Skeletal muscle tissue (tissue), 4 donors: ENCODE results near the gene B4GALT5. TPM values are rescaled to one million over a fixed set of nuclear protein-coding genes. Genes with fewer than 3 reads are reported as not detected.

Source experiments
- H3K27ac ChIP-seq: one replicate; pipeline ENCODE4 v1.7.0; 2013; ENCODE audit warnings: mild to moderate bottlenecking, low read depth, low read length, inconsistent platforms
- H3K27me3 ChIP-seq, 3 donors: one replicate each; pipeline ENCODE4 v1.7.0; 2013; ENCODE audit warnings: low read length in 3 of 3; ENCODE audit not compliant: control insufficient read depth in 3 of 3, insufficient read depth in 3 of 3
- H3K36me3 ChIP-seq, 3 donors: one replicate each; pipeline ENCODE4 v1.7.0; 2013; ENCODE audit warnings: low read length in 3 of 3; ENCODE audit not compliant: control insufficient read depth in 3 of 3, insufficient read depth in 3 of 3
- H3K4me1 ChIP-seq, 3 donors: one replicate each; pipeline ENCODE4 v1.7.0; 2013; ENCODE audit warnings: low read length in 3 of 3, mild to moderate bottlenecking in 3 of 3; ENCODE audit not compliant: control insufficient read depth in 3 of 3, insufficient read depth in 3 of 3
- H3K4me3 ChIP-seq, 3 donors: one replicate each; pipeline ENCODE4 v1.7.0; 2013; ENCODE audit warnings: low read length in 3 of 3
- H3K9ac ChIP-seq, 3 donors: one replicate each; pipeline ENCODE4 v1.7.0; 2013; ENCODE audit warnings: low read length in 3 of 3, mild to moderate bottlenecking in 3 of 3, moderate library complexity in 2 of 3, low read depth in 1 of 3
- H3K9me3 ChIP-seq, 3 donors: one replicate each; pipeline ENCODE4 v1.7.0; 2013; ENCODE audit warnings: low read length in 3 of 3; ENCODE audit not compliant: control insufficient read depth in 3 of 3
- total RNA-seq: library from RNA; depleted of rRNA; stranded (reverse); fragments of >200 nt; gene quantifications from one replicate; pipeline ENCODE4 v1.2.3, GENCODE V29; 2014
- donor health status: Osteomylitis.

Gene B4GALT5
- total RNA-seq, 1 donor from 2014 or later = 14.6 TPM

GRCh38 chr20:49602345-49603208 lies 111.1 kb downstream of the B4GALT5 start:
- Histone ChIP-seq H3K4me3 (no peak overlapping the region), H3K27ac (no peak overlapping the region), H3K36me3 (no peaks in the 10 kb centered on the region), H3K9ac (no peak overlapping the region), H3K4me1 (peaks cover 0 to 4% (median 0%) of the 10 kb centered on the region in 3 donors), H3K9me3 (no peaks in the 10 kb centered on the region), H3K27me3 (no peaks in the 10 kb centered on the region)

- Histone ChIP-seq H3K4me1 (peaks cover 0 to 4% (median 0%) of the 10 kb centered on the region in 3 donors), H3K9me3 (no peaks in the 10 kb centered on the region), H3K36me3 (no peaks in the 10 kb centered on the region), H3K27me3 (no peaks in the 10 kb centered on the region), H3K27ac (no peak overlapping the region), H3K9ac (no peak overlapping the region), H3K4me3 (no peak overlapping the region)
These were observed 112.3 kb downstream of the B4GALT5 start for GRCh38 chr20:49601153-49601924.

GRCh38 chr20:49599746-49600113 lies 113.9 kb downstream of the B4GALT5 start:
- Histone ChIP-seq H3K27me3 (no peaks in the 10 kb centered on the region), H3K36me3 (no peaks in the 10 kb centered on the region), H3K27ac (no peak overlapping the region), H3K9me3 (no peaks in the 10 kb centered on the region), H3K9ac (no peak overlapping the region), H3K4me1 (peaks cover 0 to 13% (median 2%) of the 10 kb centered on the region in 3 donors), H3K4me3 (no peak overlapping the region)

DNA sequence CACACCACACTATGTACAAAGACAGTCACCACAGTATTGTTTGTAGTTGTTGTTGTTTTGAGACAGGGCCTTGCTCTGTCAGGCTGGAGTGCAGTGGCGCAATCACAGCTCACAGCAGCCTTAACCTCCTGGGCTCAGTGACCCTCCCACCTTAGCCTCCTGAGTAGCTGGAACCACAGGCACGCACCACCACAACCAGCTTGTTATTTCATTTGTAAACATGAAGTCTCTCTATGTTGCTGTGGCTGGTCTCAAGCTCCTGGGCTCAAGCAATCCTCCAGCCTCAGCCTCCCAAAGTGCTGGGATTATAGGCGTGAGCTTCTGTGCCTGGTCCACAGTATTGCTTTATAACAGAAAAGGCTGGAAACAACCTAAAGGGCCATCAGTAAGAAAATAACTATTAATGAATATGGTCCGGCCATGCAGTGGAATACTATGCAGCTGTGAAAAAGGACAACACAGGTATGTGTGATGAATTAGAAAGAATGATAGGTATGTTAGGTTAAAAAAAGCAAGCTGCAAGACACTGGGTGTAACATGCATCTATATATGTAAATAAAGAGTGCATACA lies 115.8 kb downstream of the B4GALT5 start:
- Histone ChIP-seq H3K4me3 (no peak overlapping the region), H3K4me1 (peaks cover 4 to 13% (median 9%) of the 10 kb centered on the region in 3 donors), H3K27ac (no peak overlapping the region), H3K36me3 (no peaks in the 10 kb centered on the region), H3K27me3 (no peaks in the 10 kb centered on the region), H3K9ac (no peak overlapping the region), H3K9me3 (no peaks in the 10 kb centered on the region)

GRCh38 chr20:49595811-49596561 lies 117.7 kb downstream of the B4GALT5 start:
- Histone ChIP-seq H3K9ac (peak overlapping the region in 1 of 3 donors; percentile 3), H3K4me1 (peaks cover 9 to 16% (median 10%) of the 10 kb centered on the region in 3 donors), H3K27me3 (no peaks in the 10 kb centered on the region), H3K27ac (no peak overlapping the region), H3K9me3 (no peaks in the 10 kb centered on the region), H3K4me3 (no peak overlapping the region), H3K36me3 (no peaks in the 10 kb centered on the region)

- no peaks in the 10 kb centered on the region for H3K27me3 ChIP-seq
- no peaks in the 10 kb centered on the region for H3K9me3 ChIP-seq
- peaks cover 9 to 16% (median 10%) of the 10 kb centered on the region in 3 donors for H3K4me1 ChIP-seq
- H3K9ac ChIP-seq = peak overlapping the region in 1 of 3 donors; percentile 3
- H3K36me3 ChIP-seq = no peaks in the 10 kb centered on the region
- H3K27ac ChIP-seq = no peak overlapping the region
- H3K4me3 ChIP-seq = no peak overlapping the region
These were observed 118.3 kb downstream of the B4GALT5 start for GRCh38 chr20:49595346-49595745.

- Histone ChIP-seq H3K4me1 (peaks cover 9 to 16% (median 10%) of the 10 kb centered on the region in 3 donors), H3K27me3 (no peaks in the 10 kb centered on the region), H3K9me3 (no peaks in the 10 kb centered on the region), H3K4me3 (no peak overlapping the region), H3K9ac (peak overlapping the region in 1 of 3 donors; percentile 11), H3K27ac (peak overlapping the region; percentile 45), H3K36me3 (no peaks in the 10 kb centered on the region)
These were observed 118.8 kb downstream of the B4GALT5 start for GRCh38 chr20:49594931-49595315.

GRCh38 chr20:49594143-49594930 lies 119.3 kb downstream of the B4GALT5 start:
- Histone ChIP-seq H3K4me1 (peaks cover 9 to 16% (median 10%) of the 10 kb centered on the region in 3 donors), H3K9ac (peak overlapping the region in 1 of 3 donors; percentile 11), H3K27me3 (no peaks in the 10 kb centered on the region), H3K36me3 (no peaks in the 10 kb centered on the region), H3K9me3 (no peaks in the 10 kb centered on the region), H3K27ac (peak overlapping the region; percentile 45), H3K4me3 (no peak overlapping the region)
